GM13976 (cell line): ENCODE measurements around the gene EFCC1.
"Not testable (repeated sequence)": the region's sequence is repeated elsewhere in the genome, so short reads cannot be mapped to it uniquely, and the experiment has no call there.

Experiments used
- DNase-seq: peaks from one replicate; pipeline ENCODE4 v3.0.0; 2012; ENCODE audit warnings: low spot score
- CTCF ChIP-seq: IDR thresholded peaks from 2 replicates; pipeline ENCODE4 v1.5.1; 2012; ENCODE audit warnings: borderline replicate concordance, mild to moderate bottlenecking; ENCODE audit not compliant: insufficient read depth; ENCODE audit errors: extremely low read depth, missing control alignments, control extremely low read depth
- in situ Hi-C: fragments of 300-500 bp; cut with MboI; formaldehyde crosslinking; loops from one replicate; pipeline ENCODE4 v1.12.0; 2022; ENCODE audit warnings: low sequenced_read_pairs, mixed read lengths, inconsistent platforms; ENCODE audit not compliant: unreplicated experiment

Gene EFCC1

DNA sequence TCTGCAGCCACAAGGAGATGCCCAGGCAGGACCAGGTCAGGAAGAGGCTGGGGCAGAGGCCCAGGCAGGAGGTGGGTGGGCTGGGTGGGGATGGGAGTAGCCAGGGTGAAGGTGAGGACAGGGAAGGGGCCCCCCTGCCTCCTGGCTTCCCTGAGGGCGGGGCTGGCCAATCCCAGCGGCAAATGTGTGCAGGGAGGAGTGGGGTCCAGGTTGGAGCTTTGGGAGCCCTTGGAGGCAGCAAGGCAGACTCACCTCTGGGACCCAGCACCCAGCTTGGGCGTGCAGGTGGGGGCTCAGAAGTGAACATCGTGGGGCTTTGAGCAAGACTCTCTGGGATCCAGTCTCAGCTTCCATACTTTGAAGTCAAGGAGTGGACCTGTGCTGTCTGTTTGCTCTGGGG lies 84.7 kb downstream of the EFCC1 start:
- no peak for TF ChIP-seq CTCF
- DNase-seq = no peak
- in situ Hi-C loops = no loop called here

GRCh38 chr3:129087138-129087702 lies 86.1 kb downstream of the EFCC1 start:
- in situ Hi-C loops = no loop called here
- TF ChIP-seq CTCF = no peak
- DNase-seq = no peak

DNA sequence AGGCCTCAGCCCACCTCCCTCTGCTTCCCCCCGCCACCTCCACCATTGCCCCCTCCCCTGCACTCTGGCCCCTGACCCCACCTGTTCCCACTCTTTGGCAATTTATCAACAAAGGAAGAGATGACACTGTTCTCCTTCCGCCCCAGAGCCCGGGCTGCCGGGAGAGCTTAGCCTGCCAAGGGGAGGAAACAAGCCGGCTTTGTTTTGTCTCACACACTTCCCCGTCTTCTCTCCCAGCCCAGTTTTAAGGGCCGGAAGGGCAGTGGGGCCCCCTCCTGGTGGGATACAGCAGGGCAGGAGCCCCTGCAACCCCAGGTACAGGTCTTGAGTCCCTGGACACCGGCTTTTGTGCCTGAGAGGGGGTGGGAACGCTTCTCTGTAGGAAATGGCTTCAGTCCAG lies 86.8 kb downstream of the EFCC1 start:
- DNase-seq, in situ Hi-C loops: not testable (repeated sequence)

DNA sequence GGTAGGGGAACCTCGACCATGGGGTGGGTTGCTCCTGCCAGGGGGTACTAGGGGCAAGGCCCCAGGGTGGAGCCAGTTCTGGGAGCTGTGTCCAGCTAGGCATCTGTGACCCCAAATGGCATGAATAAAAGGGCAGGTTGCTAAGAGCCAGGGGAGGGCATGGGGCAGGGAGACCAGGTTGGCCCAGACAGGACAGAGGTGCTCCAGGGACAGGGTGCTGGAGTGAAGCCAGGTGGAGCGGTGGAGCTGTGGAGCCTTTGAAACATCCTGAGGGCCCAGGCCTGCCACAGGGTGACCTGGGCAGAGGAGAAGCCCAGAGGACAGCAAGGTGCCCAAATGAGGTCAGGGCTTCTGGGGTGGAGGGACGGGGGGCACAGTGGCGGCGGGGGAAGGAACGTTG lies 87.2 kb downstream of the EFCC1 start:
- DNase-seq, in situ Hi-C loops: not testable (repeated sequence)
